HG02588 (cell line): Measurements from ENCODE around the gene HPF1.
"Not testable (repeated sequence)": the region's sequence is repeated elsewhere in the genome, so short reads cannot be mapped to it uniquely, and the experiment has no call there.

Source experiments
- ATAC-seq: cut with Tn5 transposase; IDR thresholded peaks from one replicate; pipeline ENCODE4 v1.9.1; 2021; ENCODE audit warnings: mild to moderate bottlenecking, moderate library complexity; ENCODE audit not compliant: unreplicated experiment

Gene HPF1

GRCh38 chr4:169757575-169758184 lies at the start of gene HPF1:
HPF1 (minus strand) TSS chr4:169757944; CDS start chr4:169757877, 67 bp downstream.
- peak; percentile 96 for ATAC-seq

DNA sequence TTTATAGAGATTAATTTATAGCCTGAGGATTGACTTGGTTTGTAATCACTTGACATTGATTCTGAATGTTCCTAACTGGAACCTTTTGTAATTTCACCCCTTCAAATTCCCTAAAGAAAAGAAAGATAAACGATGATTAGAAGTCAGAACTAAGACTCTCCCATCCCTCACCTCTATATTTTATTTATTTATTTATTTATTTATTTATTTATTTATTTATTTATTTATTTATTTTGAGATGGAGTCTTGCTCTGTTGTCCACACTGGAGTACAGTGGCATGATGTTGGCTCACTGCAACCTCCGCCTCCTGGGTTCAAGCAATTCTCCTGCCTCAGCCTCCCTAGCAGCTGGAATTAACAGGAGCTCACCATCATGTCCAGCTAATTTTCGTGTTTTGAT lies 49.0 kb upstream of the HPF1 start:
- not testable (repeated sequence) for ATAC-seq

DNA sequence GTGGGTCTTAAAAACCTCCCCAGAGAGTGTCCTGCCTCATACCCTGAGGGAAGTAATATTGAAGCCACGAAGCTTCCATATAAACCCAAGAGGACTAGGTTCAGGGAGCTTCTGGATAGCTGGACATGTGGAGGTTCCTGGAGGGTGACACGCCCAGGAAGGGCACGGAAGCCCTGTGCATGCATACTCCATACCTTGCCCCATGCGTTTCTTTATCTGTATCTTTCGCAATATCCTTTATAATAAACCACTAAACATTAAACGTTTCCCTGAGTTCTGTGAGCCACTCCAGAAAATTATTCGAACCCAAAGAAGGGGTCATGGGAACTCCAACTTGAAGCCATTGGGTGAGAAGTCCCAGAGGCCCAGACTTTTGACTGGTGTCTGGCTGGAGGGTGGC lies 45.7 kb upstream of the HPF1 start:
- ATAC-seq, result no peak

- ATAC-seq, result no peak
Measured at GRCh38 chr4:169802873-169803272, 45.1 kb upstream of the HPF1 start.

DNA sequence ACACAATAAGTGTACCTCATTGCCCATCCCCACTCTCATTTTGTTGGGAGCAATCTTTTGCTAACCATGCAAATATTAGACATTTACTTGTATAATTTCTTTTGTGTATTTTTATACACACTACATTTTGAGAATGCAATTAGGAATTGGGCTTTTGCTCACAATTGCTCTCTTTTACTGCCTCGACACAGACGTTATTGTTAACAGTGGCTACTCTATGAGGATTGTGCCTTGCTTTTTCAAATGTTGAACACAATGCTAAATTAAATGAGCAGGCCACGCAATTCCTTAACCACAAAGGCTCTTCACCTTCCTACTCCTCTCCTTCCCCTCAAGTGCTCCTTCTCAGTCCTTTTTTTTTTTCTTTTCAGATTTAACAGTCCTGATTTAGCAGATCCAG lies 42.8 kb upstream of the HPF1 start:
- ATAC-seq, result no peak

GRCh38 chr4:169799260-169799659 lies 41.5 kb upstream of the HPF1 start:
- no peak for ATAC-seq

DNA sequence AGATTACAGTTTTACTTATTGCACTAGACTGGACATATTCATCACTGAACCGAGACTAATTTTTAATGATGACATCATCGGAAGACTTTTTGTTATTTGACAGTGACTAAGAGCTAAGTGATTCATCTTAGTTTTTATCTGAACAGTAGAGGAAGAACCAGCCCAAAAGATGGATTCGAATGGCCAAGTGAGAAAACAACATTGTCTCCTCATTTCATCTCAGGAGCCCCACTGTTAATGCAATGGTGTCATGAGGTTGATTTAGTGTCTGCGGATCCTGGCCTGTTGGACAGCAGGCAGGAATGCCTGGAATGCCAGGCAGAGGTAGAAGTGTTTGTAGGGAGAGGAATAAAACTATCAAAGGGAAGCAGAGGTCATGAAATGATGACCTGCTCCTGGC lies 37.8 kb upstream of the HPF1 start:
- ATAC-seq, result no peak

GRCh38 chr4:169791527-169792156 lies 33.9 kb upstream of the HPF1 start:
- no peak for ATAC-seq

DNA sequence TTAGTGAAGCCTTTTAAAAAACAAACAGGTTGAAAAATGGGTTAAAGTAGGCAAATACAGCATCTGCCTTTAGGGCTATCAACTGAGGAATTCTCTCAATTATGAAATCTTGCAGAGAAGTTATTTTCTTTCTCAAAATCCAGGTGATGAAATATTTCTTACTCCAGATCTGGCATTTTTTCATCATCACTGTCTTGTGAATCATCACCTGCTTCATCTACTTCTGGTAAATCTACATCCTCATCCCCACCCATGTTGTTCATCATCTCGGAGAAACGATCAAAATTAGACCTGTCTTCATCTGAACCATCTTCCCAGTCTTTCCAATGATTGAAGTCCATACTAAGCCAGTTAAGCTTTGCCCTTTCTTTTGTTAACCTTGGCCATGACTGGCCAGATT lies 33.3 kb upstream of the HPF1 start:
- no peak for ATAC-seq

GRCh38 chr4:169774466-169775445 lies 17.0 kb upstream of the HPF1 start:
- no peak for ATAC-seq

DNA sequence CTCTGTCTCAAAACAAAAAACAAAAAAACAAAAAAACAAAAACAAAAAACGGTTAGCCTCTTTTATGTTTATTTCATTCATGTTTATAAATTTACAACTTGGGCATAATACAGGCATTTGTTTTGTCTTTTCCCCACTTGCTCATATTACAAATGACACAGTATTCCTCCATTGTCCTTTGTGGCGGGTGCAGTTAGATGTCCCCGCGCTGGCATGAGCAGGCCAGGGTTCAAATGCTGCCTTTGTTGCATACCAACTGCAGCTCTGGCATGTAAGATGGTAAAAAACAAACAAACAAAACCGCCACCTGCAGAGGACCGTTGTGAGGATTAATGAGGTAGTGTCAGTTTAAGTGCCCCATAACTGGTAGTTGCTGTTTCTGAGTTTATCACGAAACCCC lies 16.1 kb upstream of the HPF1 start:
- ATAC-seq, result no peak

- ATAC-seq, result not testable (repeated sequence)
Measured at GRCh38 chr4:169771556-169772080, 13.9 kb upstream of the HPF1 start.

- no peak for ATAC-seq
Measured at GRCh38 chr4:169770416-169770815, 12.7 kb upstream of the HPF1 start.

- ATAC-seq, result no peak
Measured at GRCh38 chr4:169768385-169768784, 10.6 kb upstream of the HPF1 start.

- ATAC-seq, result no peak
Measured at GRCh38 chr4:169766741-169767140, 9.0 kb upstream of the HPF1 start.

DNA sequence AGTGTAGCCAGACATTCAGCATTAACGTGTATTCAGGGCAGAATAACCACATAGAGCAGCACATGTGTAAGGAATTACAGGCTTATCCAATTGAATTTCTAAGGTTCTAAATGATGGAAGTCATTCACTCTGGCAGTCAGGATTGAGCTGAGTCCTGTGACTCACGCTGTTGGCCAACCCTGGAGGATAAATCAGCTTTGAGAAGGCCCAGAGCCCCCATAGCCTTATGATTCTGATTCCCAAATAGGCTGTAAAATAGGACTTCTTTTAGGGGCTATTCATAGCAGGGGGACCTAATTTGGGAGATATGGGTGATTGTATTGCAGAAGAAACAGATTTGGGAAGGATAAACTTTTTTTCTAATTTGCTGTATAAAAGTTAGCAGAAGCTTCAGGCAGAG lies 8.1 kb upstream of the HPF1 start:
- no peak for ATAC-seq

- no peak for ATAC-seq
Measured at GRCh38 chr4:169761846-169762245, 4.1 kb upstream of the HPF1 start.

GRCh38 chr4:169758401-169758962 lies 738 bp upstream of the HPF1 start:
- ATAC-seq, result no peak

DNA sequence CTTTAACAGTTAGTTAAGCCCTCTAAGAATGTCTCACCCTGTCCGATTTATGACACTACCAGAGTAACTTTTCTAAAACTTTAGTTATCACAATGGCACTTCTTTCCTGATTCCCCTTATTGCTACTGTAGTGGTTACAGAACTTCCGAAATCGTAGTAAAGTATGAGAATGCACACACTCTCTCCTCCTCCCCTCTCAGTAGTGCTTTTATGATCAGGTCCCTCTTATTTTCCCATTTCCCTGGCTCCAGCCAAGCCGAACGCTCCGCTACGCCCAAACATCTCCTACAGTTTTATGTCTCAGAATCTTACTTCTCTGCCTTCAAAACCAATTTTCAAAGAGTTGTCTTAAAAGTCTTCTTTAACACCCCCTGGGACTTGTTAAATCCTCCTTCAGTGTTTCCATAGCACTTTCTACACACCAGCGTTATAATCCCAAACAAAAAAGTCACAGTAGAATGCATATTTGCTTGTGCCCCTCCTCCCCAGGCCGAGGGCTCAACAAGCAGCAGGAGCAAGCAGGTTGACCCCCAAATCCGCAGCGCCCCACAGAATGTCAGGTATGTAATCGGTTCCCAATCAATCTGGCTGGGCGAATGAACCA lies 671 bp downstream of the HPF1 start:
- ATAC-seq, result peak; percentile 27

- no peak for ATAC-seq
Measured at GRCh38 chr4:169745291-169745690, 12.5 kb downstream of the HPF1 start.

GRCh38 chr4:169744601-169745000 lies 13.1 kb downstream of the HPF1 start:
- ATAC-seq, result no peak
